ENCODE measurements around the gene RRAGD. TPM values are rescaled to one million over a fixed set of nuclear protein-coding genes. Genes with fewer than 3 reads are reported as not detected.
A peak's percentile ranks its signal among the peaks of the same experiment; 100 is the strongest.

RRAGD gene
- total and polyA plus RNA-seq, 4 donors, result 4.7 to 6.7 (median 5.6) TPM

DNA sequence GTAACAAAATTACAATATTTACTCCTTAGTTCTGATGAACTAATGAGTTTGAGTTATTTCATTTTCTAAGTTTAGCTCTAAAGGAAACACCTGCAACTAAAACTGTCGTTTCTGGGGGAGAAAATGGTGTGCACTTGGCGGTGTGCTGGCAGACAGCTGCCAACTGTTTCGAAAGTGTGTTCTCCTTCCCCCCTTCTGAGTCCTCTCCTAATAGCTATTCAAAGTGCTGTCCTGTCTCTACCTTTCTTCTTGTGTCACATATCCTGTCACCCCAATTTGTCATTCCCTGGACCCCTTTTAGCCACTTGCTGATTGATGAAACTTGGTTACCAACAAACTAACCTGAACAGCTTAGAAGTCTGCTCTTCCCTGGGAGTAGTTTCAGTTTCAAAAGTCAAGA is 54.7 kb downstream of the RRAGD start:
- Histone ChIP-seq H3K4me3 (ENCODE audit: low read depth in 1 of 3, low read length in 3 of 3) (peak overlapping the region; percentile 44 to 56 (median 54)), H3K27ac (ENCODE audit: low read depth in 1 of 2, low read length in 2 of 2) (peak overlapping the region; percentile 7 to 60), H3K9me3 (ENCODE audit: control insufficient read depth in 4 of 4, low read length in 3 of 4) (no peaks in the 10 kb centered on the region), H3K9ac (ENCODE audit: low read depth in 1 of 2, low read length in 2 of 2) (peak overlapping the region; percentile 65 to 77), H3K36me3 (ENCODE audit: control insufficient read depth in 4 of 4, insufficient read depth in 3 of 4, low read depth in 1 of 4, low read length in 3 of 4) (no peaks in the 10 kb centered on the region), H3K27me3 (ENCODE audit: control insufficient read depth in 4 of 4, insufficient read depth in 4 of 4, low read length in 3 of 4) (no peaks in the 10 kb centered on the region), H3K4me1 (ENCODE audit: control insufficient read depth in 4 of 4, insufficient read depth in 4 of 4, low read length in 3 of 4) (peaks cover 0 to 3% (median 0%) of the 10 kb centered on the region in 4 donors)
- TF ChIP-seq, protein P1, sequence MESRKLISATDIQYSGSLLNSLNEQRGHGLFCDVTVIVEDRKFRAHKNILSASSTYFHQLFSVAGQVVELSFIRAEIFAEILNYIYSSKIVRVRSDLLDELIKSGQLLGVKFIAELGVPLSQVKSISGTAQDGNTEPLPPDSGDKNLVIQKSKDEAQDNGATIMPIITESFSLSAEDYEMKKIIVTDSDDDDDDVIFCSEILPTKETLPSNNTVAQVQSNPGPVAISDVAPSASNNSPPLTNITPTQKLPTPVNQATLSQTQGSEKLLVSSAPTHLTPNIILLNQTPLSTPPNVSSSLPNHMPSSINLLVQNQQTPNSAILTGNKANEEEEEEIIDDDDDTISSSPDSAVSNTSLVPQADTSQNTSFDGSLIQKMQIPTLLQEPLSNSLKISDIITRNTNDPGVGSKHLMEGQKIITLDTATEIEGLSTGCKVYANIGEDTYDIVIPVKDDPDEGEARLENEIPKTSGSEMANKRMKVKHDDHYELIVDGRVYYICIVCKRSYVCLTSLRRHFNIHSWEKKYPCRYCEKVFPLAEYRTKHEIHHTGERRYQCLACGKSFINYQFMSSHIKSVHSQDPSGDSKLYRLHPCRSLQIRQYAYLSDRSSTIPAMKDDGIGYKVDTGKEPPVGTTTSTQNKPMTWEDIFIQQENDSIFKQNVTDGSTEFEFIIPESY (IDR thresholded peaks at IDR 0.05), result no peak
- TF ChIP-seq EGR1 (IDR thresholded peaks at IDR 0.05; ENCODE audit: low read depth in 2 of 2), result no peak
- TF ChIP-seq, protein P2, sequence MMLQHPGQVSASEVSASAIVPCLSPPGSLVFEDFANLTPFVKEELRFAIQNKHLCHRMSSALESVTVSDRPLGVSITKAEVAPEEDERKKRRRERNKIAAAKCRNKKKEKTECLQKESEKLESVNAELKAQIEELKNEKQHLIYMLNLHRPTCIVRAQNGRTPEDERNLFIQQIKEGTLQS (IDR thresholded peaks at IDR 0.05), result no peak
- TF ChIP-seq NR2F2 (IDR thresholded peaks at IDR 0.05), result no peak
- TF ChIP-seq, protein P3, sequence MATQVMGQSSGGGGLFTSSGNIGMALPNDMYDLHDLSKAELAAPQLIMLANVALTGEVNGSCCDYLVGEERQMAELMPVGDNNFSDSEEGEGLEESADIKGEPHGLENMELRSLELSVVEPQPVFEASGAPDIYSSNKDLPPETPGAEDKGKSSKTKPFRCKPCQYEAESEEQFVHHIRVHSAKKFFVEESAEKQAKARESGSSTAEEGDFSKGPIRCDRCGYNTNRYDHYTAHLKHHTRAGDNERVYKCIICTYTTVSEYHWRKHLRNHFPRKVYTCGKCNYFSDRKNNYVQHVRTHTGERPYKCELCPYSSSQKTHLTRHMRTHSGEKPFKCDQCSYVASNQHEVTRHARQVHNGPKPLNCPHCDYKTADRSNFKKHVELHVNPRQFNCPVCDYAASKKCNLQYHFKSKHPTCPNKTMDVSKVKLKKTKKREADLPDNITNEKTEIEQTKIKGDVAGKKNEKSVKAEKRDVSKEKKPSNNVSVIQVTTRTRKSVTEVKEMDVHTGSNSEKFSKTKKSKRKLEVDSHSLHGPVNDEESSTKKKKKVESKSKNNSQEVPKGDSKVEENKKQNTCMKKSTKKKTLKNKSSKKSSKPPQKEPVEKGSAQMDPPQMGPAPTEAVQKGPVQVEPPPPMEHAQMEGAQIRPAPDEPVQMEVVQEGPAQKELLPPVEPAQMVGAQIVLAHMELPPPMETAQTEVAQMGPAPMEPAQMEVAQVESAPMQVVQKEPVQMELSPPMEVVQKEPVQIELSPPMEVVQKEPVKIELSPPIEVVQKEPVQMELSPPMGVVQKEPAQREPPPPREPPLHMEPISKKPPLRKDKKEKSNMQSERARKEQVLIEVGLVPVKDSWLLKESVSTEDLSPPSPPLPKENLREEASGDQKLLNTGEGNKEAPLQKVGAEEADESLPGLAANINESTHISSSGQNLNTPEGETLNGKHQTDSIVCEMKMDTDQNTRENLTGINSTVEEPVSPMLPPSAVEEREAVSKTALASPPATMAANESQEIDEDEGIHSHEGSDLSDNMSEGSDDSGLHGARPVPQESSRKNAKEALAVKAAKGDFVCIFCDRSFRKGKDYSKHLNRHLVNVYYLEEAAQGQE (IDR thresholded peaks at IDR 0.05), result no peak
- no peak for TF ChIP-seq RAD21 (IDR thresholded peaks at IDR 0.05)
- TF ChIP-seq YY1 (IDR thresholded peaks at IDR 0.05), result peak; percentile 91
- TF ChIP-seq FOXA2 (IDR thresholded peaks at IDR 0.05), result no peak
- DNase-seq (ENCODE audit: low spot score), result no peak
- WGBS, result 21% methylated on average over 3 of the region's 3 CpGs

DNA sequence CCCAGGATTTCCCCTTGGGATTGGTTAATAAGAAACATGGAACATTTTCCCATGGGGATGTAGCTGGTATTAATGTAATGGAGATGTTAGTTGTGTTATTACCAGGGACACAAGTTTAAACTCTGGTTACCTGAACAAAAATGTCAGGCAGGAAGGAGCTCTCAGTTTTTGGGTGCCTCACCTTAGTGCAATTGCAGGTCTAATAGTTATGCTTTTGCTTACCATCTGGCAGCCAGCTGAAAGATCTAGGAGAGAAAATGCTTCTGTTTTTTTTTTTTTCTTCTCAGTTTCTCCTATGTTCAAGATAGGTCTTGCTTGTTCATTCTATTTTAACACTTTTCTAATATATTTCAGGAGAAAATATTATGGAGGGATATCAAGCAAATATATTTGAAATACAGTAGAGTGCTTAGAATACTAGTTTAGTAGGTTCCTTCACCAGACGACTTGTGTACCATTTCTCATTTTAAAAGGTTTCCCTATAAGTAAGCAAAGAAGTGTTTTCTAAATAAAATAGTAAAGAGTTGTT is 55.4 kb downstream of the RRAGD start:
- no peak for TF ChIP-seq JUND (IDR thresholded peaks at IDR 0.05)
- TF ChIP-seq, protein P4, sequence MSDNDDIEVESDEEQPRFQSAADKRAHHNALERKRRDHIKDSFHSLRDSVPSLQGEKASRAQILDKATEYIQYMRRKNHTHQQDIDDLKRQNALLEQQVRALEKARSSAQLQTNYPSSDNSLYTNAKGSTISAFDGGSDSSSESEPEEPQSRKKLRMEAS (IDR thresholded peaks at IDR 0.05), result no peak
- Histone ChIP-seq H3K4me3 (ENCODE audit: low read depth in 1 of 3, low read length in 3 of 3) (no peak overlapping the region), H3K27ac (ENCODE audit: low read depth in 1 of 2, low read length in 2 of 2) (no peak overlapping the region), H3K27me3 (ENCODE audit: control insufficient read depth in 4 of 4, insufficient read depth in 4 of 4, low read length in 3 of 4) (no peaks in the 10 kb centered on the region), H3K9me3 (ENCODE audit: control insufficient read depth in 4 of 4, low read length in 3 of 4) (no peaks in the 10 kb centered on the region), H3K36me3 (ENCODE audit: control insufficient read depth in 4 of 4, insufficient read depth in 3 of 4, low read depth in 1 of 4, low read length in 3 of 4) (no peaks in the 10 kb centered on the region), H3K4me1 (ENCODE audit: control insufficient read depth in 4 of 4, insufficient read depth in 4 of 4, low read length in 3 of 4) (peaks cover 0 to 5% (median 0%) of the 10 kb centered on the region in 4 donors), H3K9ac (ENCODE audit: low read depth in 1 of 2, low read length in 2 of 2) (peak overlapping the region in 1 of 2 donors; percentile 65)
- 40% methylated on average over 1 of the region's 1 CpG for WGBS
- DNase-seq (ENCODE audit: low spot score), result no peak

DNA sequence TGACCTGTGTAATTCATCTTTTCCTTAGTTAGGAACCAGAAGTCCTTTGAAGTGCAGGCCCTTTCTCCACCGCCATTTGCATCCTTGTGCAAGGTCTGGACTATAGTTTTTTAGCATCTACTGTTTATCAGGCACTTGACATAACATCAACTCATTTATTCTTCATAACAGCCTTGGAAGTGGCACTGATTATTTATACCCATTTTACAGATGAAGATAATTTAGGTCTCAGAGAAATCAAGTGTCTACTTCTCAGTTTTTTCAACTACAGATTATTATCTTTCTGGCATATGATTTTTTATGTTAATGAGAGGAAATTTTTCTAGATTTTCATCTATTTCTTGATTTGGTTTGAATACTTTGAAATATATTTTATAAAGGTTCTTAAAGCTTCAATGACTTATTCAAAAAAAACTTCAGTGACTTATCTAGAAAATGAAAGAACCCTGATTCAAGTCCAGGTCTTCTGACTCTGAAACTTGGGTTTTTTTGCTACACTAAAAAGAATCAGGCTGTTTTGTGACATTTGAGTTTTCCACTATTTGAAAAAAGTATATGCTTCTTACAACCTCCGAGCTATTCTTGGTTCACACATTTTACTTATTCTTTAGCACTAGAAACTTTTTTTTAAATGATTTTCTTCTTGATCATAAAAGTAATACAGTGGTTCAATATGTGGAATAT is 56.4 kb downstream of the RRAGD start:
- no peaks in the 10 kb centered on the region for H3K9me3 ChIP-seq (ENCODE audit: control insufficient read depth in 4 of 4, low read length in 3 of 4)
- WGBS, result 96% methylated on average over 2 of the region's 2 CpGs
- H3K4me1 ChIP-seq (ENCODE audit: control insufficient read depth in 4 of 4, insufficient read depth in 4 of 4, low read length in 3 of 4), result peaks cover 4 to 14% (median 6%) of the 10 kb centered on the region in 4 donors
- DNase-seq (ENCODE audit: low spot score), result no peak
- no peak overlapping the region for H3K4me3 ChIP-seq (ENCODE audit: low read depth in 1 of 3, low read length in 3 of 3)
- no peak overlapping the region for H3K9ac ChIP-seq (ENCODE audit: low read depth in 1 of 2, low read length in 2 of 2)
- H3K36me3 ChIP-seq (ENCODE audit: control insufficient read depth in 4 of 4, insufficient read depth in 3 of 4, low read depth in 1 of 4, low read length in 3 of 4), result no peaks in the 10 kb centered on the region
- H3K27me3 ChIP-seq (ENCODE audit: control insufficient read depth in 4 of 4, insufficient read depth in 4 of 4, low read length in 3 of 4), result no peaks in the 10 kb centered on the region
- H3K27ac ChIP-seq (ENCODE audit: low read depth in 1 of 2, low read length in 2 of 2), result no peak overlapping the region
- TF ChIP-seq TAF1 (conservative IDR thresholded peaks at IDR 0.05) (no peak), GABPA (IDR thresholded peaks at IDR 0.05 in 1 of 2, conservative IDR thresholded peaks at IDR 0.05 in 1 of 2) (no peak), EGR1 (IDR thresholded peaks at IDR 0.05; ENCODE audit: low read depth in 2 of 2) (no peak), SP1 (IDR thresholded peaks at IDR 0.05) (no peak), RAD21 (IDR thresholded peaks at IDR 0.05) (no peak)
- TF ChIP-seq, protein P4 (IDR thresholded peaks at IDR 0.05), result no peak
- TF ChIP-seq, protein P3 (IDR thresholded peaks at IDR 0.05), result no peak
- TF ChIP-seq, protein P1 (IDR thresholded peaks at IDR 0.05), result no peak

Data from liver (tissue), 9 donors.